GM21367 (cell line): ENCODE data around the gene PSME3IP1.

Experiments
- ATAC-seq: cut with Tn5 transposase; IDR thresholded peaks from one replicate; pipeline ENCODE4 v1.9.1; 2021; ENCODE audit not compliant: unreplicated experiment

The PSME3IP1 gene

DNA sequence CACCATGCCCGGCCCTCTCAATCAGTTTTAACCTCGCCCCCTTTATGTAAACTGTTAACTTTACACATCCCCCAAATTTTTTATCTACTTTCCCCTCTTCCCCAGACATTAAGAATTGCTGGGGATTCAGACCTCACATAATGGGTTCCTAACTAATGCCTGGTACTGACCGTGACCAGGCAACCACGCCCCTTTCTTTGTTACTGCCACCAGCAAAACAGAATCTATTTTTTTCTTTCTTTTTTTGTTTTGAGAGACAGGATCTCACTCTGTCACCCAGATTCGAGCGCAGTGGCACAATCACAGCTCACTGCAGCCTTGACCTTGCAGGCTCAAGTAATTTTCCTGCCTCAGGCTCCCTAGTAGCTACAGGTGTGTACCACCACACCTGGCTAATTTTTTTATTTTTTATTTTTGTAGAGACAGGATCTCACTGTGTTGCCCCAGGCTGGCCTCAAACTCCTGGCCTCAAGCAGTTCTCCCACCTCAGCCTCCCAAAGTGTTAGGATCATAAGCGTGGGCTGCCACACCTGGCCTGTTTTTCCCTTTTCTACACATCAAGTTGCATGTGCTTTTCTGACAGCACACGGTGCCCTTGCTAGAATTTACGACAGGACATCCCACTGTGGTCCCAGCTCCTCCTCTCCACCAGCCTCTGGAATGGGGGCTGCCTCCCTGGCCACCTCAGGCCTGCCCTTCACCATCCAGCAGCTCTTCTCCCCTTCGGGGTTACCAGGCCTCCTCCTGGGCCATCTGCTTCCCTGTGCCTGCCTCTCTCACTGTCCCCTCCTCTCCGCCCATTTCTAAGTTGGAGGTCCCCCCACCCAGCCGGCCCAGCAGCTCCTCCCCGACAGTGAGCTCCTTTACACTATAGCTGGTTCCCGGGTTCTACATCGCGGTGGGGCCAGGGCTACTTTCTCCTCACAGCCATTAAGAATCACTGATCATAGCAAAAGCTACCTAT lies 82.7 kb downstream of the PSME3IP1 start:
- ATAC-seq, result no peak
